Thyroid gland (tissue), 4 donors: Measurements from ENCODE around the gene SALL3. TPM values are rescaled to one million over a fixed set of nuclear protein-coding genes. Genes with fewer than 3 reads are reported as not detected.

Experiments used
- DNase-seq, 2 donors: peaks; one replicate each; pipeline ENCODE4 v3.0.0-alpha.2; 2019
- H3K27ac ChIP-seq, 3 donors: fragments of 200-600 bp; sonication (generic); 1 replicate in 2 of 3; 2 replicates in 1 of 3; pipeline ENCODE4 v1.5.1; 2016 to 2019; ENCODE audit warnings: mild to moderate bottlenecking in 1 of 3, moderate library complexity in 1 of 3
- H3K27me3 ChIP-seq: fragments of 200-600 bp; sonication (generic); one replicate; pipeline ENCODE4 v1.5.1; 2019
- H3K36me3 ChIP-seq, 2 donors: fragments of 200-600 bp; sonication (generic); one replicate each; pipeline ENCODE4 v1.5.1; 2016 to 2019
- H3K4me1 ChIP-seq, 2 donors: fragments of 200-600 bp; sonication (generic); one replicate each; pipeline ENCODE4 v1.5.1; 2017 to 2019
- H3K4me3 ChIP-seq, 3 donors: fragments of 200-600 bp; sonication (generic); replicated peaks in 1 of 3; 1 replicate in 2 of 3; 2 replicates in 1 of 3; pipeline ENCODE4 v1.5.1; 2016; ENCODE audit warnings: mild to moderate bottlenecking in 1 of 3
- H3K9me3 ChIP-seq: fragments of 200-600 bp; sonication (generic); one replicate; pipeline ENCODE4 v1.5.1; 2017
- CTCF ChIP-seq, 6 experiments: fragments of 200-600 bp in 3 of 6; fragments of 450-650 bp in 3 of 6; sonication (generic) in 3 of 6; IDR thresholded peaks; one replicate each; pipeline ENCODE4 v1.5.1; 2016 to 2019; ENCODE audit warnings: antibody characterized with exemption in 6 of 6, mild to moderate bottlenecking in 2 of 6, inconsistent platforms in 1 of 6, moderate library complexity in 1 of 6
- POLR2A ChIP-seq, 2 donors: fragments of 450-650 bp; IDR thresholded peaks; one replicate each; pipeline ENCODE4 v1.6.1; 2017; ENCODE audit warnings: antibody characterized with exemption in 2 of 2, mild to moderate bottlenecking in 2 of 2, moderate library complexity in 1 of 2
- WGBS, 2 donors: methylation state at CpG; one replicate each; pipeline ENCODE4 v1.1.5; 2017; 5-methylcytosine and 5-hydroxymethylcytosine counted together
- intact Hi-C: fragments of 100-400 bp; cut with DNase I; formaldehyde crosslinking; loops from one replicate; pipeline ENCODE4 v1.15.1; 2023
- total RNA-seq, 4 donors: library from RNA; depleted of rRNA; stranded (reverse); fragments of >200 nt; gene quantifications; one replicate each; pipeline ENCODE4 v1.2.3, GENCODE V29; 2016

Gene SALL3
- total RNA-seq, 4 donors from 2014 or later: 0.11 to 0.13 TPM; not detected in 2

GRCh38 chr18:78975699-78976335 is 3.8 kb upstream of the SALL3 start:
- WGBS, 2 donors: 15 to 18% methylated on average over 4 of the region's 4 CpGs
- TF ChIP-seq POLR2A (IDR thresholded peaks at IDR 0.05) (no peak), CTCF (IDR thresholded peaks at IDR 0.05) (no peak)
- Histone ChIP-seq H3K4me3 (no peak overlapping the region), H3K4me1 (peaks cover 6 to 24% of the 10 kb centered on the region in 2 donors), H3K27ac (no peak overlapping the region), H3K27me3 (peaks cover 20% of the 10 kb centered on the region), H3K36me3 (no peaks in the 10 kb centered on the region), H3K9me3 (no peaks in the 10 kb centered on the region)
- no peak for DNase-seq
- intact Hi-C loops: no loop called here

- intact Hi-C loops: no loop called here
- 8 to 10% methylated on average over 35 to 41 of the region's 51 CpGs for WGBS, 2 donors
- H3K36me3 ChIP-seq: no peaks in the 10 kb centered on the region
- H3K4me1 ChIP-seq: peaks cover 6 to 29% of the 10 kb centered on the region in 2 donors
- H3K27ac ChIP-seq: no peak overlapping the region
- TF ChIP-seq CTCF (IDR thresholded peaks at IDR 0.05) (no peak), POLR2A (IDR thresholded peaks at IDR 0.05) (no peak)
- no peak for DNase-seq
- H3K27me3 ChIP-seq: peaks cover 32% of the 10 kb centered on the region
- H3K9me3 ChIP-seq: no peaks in the 10 kb centered on the region
- no peak overlapping the region for H3K4me3 ChIP-seq
These were observed 2.6 kb upstream of the SALL3 start for GRCh38 chr18:78976765-78977636.

- TF ChIP-seq POLR2A (IDR thresholded peaks at IDR 0.05): no peak
- no peak for TF ChIP-seq CTCF (IDR thresholded peaks at IDR 0.05)
- peaks cover 6 to 29% of the 10 kb centered on the region in 2 donors for H3K4me1 ChIP-seq
- H3K9me3 ChIP-seq: no peaks in the 10 kb centered on the region
- peaks cover 36% of the 10 kb centered on the region for H3K27me3 ChIP-seq
- H3K4me3 ChIP-seq: no peak overlapping the region
- H3K27ac ChIP-seq: no peak overlapping the region
- H3K36me3 ChIP-seq: no peaks in the 10 kb centered on the region
- no peak for DNase-seq
- whole genome bisulfite sequencing, 2 donors: 4% methylated on average over 34 of the region's 34 CpGs
- intact Hi-C loops: no loop called here
These were observed 1.8 kb upstream of the SALL3 start for GRCh38 chr18:78977637-78978348.

GRCh38 chr18:78978349-78979055 is 1.1 kb upstream of the SALL3 start:
- no peak for TF ChIP-seq POLR2A (IDR thresholded peaks at IDR 0.05)
- no peak for TF ChIP-seq CTCF (IDR thresholded peaks at IDR 0.05)
- intact Hi-C loops: no loop called here

More at GRCh38 chr18:78978349-78979055, 1.1 kb upstream of the SALL3 start:
- Histone ChIP-seq H3K9me3 (no peaks in the 10 kb centered on the region), H3K27me3 (peaks cover 32% of the 10 kb centered on the region), H3K27ac (no peak overlapping the region), H3K36me3 (no peaks in the 10 kb centered on the region), H3K4me3 (no peak overlapping the region), H3K4me1 (peaks cover 6 to 22% of the 10 kb centered on the region in 2 donors)
- 3 to 4% methylated on average over 53 to 55 of the region's 80 CpGs for WGBS, 2 donors
- no peak for DNase-seq
